Coronary artery (tissue), 2 donors: Measurements from ENCODE around the gene AATK.

ENCODE experiments used
- DNase-seq: peaks from one replicate; pipeline ENCODE4 v3.0.0-alpha.2; 2017; ENCODE audit warnings: low spot score
- H3K27ac ChIP-seq, 2 donors: fragments of 200-600 bp; sonication (generic); one replicate each; pipeline ENCODE4 v1.5.1; 2016 to 2019
- H3K4me3 ChIP-seq: fragments of 200-600 bp; sonication (generic); 2 replicates; pipeline ENCODE4 v1.5.1; 2016; ENCODE audit warnings: mild to moderate bottlenecking, moderate library complexity
- TF ChIP-seq, protein P1 (sequence below): fragments of 200-600 bp; sonication (generic); IDR thresholded peaks from one replicate; pipeline ENCODE4 v1.5.1; 2019; ENCODE audit warnings: antibody characterized with exemption

Gene AATK

DNA sequence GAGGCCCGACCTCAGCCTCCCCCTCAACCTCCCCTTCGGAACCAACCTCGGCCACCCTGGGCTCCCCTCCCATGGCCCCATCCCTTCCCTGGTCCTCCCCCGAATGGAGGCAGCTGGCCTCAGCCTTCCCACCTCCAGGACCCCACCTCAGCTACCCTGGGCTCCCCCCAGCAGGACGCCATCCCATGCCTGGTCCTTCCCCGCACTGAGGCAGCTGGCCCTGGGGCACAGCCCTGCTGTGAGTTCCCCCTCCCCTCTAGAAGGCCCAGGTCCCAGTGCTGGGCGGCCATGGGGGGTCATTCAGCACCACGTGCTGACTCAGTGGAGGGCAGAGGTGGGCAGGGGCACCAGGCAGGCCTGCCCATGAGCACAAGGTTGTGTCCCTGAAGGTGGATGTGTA is 29.7 kb downstream of the AATK start:
- no peak overlapping the region for H3K27ac ChIP-seq
- TF ChIP-seq, protein P1, sequence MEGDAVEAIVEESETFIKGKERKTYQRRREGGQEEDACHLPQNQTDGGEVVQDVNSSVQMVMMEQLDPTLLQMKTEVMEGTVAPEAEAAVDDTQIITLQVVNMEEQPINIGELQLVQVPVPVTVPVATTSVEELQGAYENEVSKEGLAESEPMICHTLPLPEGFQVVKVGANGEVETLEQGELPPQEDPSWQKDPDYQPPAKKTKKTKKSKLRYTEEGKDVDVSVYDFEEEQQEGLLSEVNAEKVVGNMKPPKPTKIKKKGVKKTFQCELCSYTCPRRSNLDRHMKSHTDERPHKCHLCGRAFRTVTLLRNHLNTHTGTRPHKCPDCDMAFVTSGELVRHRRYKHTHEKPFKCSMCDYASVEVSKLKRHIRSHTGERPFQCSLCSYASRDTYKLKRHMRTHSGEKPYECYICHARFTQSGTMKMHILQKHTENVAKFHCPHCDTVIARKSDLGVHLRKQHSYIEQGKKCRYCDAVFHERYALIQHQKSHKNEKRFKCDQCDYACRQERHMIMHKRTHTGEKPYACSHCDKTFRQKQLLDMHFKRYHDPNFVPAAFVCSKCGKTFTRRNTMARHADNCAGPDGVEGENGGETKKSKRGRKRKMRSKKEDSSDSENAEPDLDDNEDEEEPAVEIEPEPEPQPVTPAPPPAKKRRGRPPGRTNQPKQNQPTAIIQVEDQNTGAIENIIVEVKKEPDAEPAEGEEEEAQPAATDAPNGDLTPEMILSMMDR, result no peak
- no peak overlapping the region for H3K4me3 ChIP-seq
- DNase-seq, result no peak

DNA sequence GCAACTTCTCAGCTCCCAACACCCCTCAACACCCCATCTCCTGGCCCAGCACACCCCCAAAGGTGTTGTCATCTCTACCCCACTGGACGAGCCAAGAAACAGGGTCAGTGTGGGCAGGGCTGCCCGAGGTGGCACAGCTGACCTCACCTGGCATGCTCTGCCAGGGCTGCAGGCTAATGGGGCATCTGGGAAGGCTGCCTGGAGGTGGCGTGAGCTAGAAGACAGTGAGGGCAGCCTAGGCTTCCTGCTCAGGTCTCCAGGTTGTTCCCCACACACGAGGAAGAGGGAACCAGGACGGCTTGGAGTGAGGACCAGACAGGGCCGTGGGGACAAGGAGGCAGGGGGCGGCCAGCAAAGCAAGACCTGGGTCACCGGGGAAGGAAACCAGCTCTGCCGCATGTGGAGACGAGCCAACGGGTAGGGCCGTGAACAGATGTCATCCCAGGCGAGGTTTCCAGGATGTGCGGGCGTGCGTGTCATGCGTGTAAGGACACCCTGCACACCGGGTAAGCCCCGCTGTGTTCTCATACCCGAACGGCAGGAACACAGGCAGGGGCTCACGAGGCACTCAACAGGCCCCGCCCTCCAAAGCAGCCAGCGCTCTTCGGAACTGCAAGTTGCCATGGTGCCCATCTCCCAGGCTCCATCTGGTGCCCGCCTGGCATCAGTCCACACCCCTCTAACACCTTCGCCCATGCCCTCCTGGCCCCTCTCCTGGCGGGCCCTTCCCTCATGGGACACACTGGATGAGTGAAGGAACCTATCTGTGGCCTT is 30.3 kb downstream of the AATK start:
- no peak overlapping the region for H3K27ac ChIP-seq
- H3K4me3 ChIP-seq, result no peak overlapping the region
- TF ChIP-seq, protein P1, result no peak
- no peak for DNase-seq

DNA sequence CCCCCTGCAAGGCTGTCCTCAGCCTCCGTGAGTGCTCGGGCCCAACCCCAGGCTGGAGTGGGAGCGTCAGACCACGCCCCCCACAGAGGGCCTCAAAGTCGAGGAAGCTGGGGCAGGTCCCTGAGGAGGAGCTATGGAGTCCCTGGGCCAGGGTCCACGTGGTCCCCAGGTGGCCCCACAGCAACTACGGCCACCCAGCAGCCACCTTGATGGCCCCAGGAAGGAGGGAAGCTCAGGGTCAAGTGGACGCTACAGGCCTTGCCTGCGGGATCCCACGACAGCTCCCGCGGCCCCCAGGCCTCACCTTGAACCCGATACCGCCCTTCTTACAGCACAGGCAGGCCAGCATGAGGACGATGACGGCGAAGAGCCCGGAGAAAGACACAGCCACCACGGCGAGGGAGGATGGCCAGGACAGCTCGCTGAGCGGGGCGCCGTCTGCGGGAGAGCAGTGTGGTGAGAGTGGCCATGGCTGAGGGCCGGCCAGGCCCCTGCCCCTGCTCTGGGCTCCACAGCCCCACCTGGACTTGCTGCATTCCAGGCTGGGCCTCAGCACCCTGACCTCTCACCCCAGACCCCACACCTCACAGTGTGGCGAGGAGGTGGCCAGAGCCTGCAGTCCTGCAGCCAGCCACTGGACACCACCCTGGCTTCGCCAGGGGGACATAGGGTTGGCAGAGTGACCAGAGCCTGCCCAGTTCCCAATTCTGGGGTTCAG is 31.8 kb downstream of the AATK start:
- H3K4me3 ChIP-seq, result no peak overlapping the region
- peak overlapping the region in 1 of 2 donors; percentile 9 for H3K27ac ChIP-seq
- no peak for DNase-seq
- TF ChIP-seq, protein P1, result no peak

DNA sequence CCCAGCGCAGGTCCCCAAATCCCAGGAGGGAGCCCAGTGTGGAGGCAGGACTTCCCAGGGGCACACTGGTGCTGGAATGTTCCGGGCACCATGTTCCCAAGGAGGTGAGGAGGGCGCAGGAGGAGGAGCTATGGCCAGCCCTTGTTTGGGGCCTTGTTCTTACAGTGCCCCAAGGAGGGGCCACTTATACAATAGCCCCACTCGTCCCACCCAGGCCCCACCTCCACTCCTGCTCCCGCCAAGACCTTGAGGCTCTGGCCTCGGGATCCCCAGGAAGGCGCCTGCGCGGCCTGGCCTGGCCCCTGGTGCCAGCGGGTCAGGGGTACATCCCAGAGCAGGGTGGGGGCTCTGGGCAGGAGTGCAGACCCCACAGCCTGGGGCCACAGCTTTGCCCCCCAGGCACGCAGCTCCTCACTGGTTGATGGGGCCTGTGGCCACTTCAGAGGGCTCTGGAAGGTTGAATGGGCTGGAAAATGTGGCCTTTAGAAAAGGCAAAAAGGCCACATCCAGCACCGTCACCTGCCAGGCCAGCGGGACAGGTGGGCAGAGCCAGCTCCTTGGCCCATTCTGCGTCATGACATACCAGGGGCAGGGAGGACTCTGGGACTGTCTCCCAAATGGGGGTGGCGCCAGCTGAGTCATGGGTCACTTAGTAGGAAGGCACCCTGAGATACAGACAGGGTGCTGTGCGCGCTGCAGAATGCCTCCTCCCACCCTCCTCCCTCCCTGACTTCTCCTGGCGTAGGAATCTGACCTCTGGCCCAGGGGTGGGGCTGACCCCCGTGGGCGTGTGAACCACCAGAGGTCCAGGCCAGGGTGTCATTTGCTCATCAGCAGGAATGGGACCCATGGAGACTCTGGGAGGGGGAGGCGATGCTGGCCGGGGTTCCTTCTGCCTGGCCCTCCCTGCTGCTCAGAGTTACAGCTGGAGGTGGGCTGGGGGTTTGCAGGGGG is 33.0 kb downstream of the AATK start:
- Histone ChIP-seq H3K4me3 (no peak overlapping the region), H3K27ac (peak overlapping the region in 1 of 2 donors; percentile 17)
- no peak for DNase-seq
- TF ChIP-seq, protein P1, result no peak

DNA sequence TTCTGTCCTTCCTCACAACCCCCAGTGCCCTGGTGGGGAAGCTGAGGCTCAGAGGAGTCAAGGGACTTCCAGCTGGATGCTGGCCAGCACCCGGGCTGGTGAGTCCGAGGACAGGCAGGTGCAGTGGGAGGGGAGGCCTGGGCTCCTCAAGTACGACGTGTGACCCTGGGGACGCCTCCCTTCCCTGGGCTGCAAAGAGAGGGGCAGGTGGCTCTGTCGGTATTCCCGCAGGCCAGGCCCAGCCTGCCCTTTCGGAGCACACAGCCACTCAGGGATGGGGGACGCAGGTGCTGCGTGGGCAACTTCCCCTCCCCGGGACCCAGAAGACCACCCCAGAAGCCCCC is 33.9 kb downstream of the AATK start:
- DNase-seq, result no peak
- TF ChIP-seq, protein P1, result no peak
- no peak overlapping the region for H3K27ac ChIP-seq
- no peak overlapping the region for H3K4me3 ChIP-seq

DNA sequence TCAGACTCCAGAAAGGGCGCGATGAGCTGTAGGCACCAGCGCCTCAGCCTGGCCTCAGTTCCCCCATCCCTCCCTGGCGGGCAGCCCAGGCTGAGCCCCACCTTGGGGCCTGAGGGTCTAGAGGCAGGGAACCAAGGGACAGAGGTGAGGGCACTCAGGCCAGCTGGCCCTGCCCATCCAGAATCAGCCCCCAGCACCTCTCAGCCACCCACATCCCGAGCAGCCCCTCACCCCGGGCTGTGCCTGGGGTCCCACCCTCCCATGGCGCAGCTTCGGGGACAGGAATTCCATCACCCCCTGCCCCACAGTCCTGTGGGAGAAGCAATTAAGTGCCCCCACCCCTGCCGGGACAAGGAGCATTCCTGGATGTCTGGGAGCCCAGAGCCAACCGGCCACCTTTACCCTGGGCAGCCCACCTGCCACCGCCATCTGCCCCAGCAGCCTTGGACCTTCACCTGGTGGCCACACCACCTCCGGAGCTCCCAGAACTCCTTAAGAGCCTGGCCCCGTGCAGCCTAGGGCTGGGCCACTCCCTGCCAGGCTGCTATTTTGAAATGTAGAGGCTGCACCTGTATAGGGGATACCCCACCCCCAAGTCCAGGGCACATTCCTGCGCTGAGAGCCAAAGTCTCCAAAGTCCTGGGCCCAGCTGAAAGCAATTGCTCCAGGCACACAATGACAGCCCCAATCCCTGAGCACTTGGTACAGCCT is 34.4 kb downstream of the AATK start:
- TF ChIP-seq, protein P1, result no peak
- Histone ChIP-seq H3K4me3 (no peak overlapping the region), H3K27ac (peak overlapping the region in 1 of 2 donors; percentile 16)
- no peak for DNase-seq
